Adrenal gland (tissue), 5 donors: ENCODE measurements around the gene MAGIX.

Experiments
- POLR2A ChIP-seq, 2 donors: fragments of 450-650 bp; IDR thresholded peaks; one replicate each; pipeline ENCODE4 v1.6.1; 2017; ENCODE audit warnings: antibody characterized with exemption in 2 of 2, mild to moderate bottlenecking in 2 of 2, moderate library complexity in 1 of 2
- TF ChIP-seq, protein P1 (sequence below), 6 experiments: fragments of 450-650 bp in 4 of 6; fragments of 200-600 bp in 2 of 6; sonication (generic) in 1 of 6; IDR thresholded peaks; 1 replicate in 5 of 6; 2 replicates in 1 of 6; pipeline versions ENCODE4 v1.5.1 to v1.8.0; 2016 to 2021; ENCODE audit warnings: antibody characterized with exemption in 6 of 6, mild to moderate bottlenecking in 2 of 6, moderate library complexity in 1 of 6
- donor health status: DM: no; HTN: no; CAD: no.

DNA sequence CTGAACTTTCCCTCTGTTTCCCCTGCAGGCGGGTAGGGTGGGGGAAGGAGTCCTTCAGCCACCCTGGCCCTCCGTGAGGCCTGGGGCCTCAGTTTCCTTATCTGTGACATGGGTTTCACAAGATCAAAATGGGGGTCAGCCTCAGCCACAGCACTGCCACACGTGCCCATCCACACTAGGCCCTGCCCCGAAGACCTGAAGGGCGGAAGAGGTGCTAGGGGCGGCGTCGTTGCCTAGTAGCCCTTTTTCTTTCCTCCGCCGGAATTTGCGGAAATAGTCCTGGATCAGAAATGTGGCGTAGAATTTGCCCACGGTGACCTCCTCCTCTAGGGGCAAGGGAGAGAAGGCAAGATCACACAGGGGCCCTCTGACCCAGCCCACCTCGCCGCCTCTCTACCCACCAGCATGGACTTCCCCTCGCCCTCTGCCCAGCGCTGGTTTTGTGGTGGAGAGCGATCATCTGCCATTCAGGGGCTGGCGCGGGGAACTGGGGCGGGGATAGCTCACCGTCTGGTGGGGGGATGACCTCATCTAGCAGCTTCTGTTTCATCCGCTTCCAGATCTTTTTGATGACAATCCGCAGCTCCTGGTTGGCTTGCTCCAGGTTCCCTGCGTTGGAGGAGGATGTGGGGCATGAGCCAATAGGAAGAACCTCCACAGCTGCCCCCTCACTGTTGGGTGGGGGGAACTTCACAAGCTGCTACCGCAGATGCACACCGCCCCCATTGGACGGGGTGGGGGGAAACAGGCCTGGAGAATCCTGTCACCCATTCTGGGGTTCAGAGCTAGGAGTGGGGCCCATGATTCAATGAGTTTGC is 47.1 kb downstream of the MAGIX start:
- TF ChIP-seq, protein P1, sequence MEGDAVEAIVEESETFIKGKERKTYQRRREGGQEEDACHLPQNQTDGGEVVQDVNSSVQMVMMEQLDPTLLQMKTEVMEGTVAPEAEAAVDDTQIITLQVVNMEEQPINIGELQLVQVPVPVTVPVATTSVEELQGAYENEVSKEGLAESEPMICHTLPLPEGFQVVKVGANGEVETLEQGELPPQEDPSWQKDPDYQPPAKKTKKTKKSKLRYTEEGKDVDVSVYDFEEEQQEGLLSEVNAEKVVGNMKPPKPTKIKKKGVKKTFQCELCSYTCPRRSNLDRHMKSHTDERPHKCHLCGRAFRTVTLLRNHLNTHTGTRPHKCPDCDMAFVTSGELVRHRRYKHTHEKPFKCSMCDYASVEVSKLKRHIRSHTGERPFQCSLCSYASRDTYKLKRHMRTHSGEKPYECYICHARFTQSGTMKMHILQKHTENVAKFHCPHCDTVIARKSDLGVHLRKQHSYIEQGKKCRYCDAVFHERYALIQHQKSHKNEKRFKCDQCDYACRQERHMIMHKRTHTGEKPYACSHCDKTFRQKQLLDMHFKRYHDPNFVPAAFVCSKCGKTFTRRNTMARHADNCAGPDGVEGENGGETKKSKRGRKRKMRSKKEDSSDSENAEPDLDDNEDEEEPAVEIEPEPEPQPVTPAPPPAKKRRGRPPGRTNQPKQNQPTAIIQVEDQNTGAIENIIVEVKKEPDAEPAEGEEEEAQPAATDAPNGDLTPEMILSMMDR (IDR thresholded peaks at IDR 0.05), result no peak
- no peak for TF ChIP-seq POLR2A (IDR thresholded peaks at IDR 0.05)
